KBM-7 (cell line): Measurements from ENCODE around the gene SCP2.
A peak's percentile ranks its signal among the peaks of the same experiment; 100 is the strongest.
"Not testable (repeated sequence)": the region's sequence is repeated elsewhere in the genome, so short reads cannot be mapped to it uniquely, and the experiment has no call there.

Experiments
- DNase-seq: peaks from one replicate; pipeline ENCODE4 v3.0.0-alpha.2; 2015
- in situ Hi-C: fragments of 300-500 bp; cut with MboI; formaldehyde crosslinking; loops from 2 replicates; pipeline ENCODE4 v1.14.3; 2020; ENCODE audit warnings: low sequenced_read_pairs, low pct_unique_long_range_greater_than_20kb, mixed read lengths

The SCP2 gene

DNA sequence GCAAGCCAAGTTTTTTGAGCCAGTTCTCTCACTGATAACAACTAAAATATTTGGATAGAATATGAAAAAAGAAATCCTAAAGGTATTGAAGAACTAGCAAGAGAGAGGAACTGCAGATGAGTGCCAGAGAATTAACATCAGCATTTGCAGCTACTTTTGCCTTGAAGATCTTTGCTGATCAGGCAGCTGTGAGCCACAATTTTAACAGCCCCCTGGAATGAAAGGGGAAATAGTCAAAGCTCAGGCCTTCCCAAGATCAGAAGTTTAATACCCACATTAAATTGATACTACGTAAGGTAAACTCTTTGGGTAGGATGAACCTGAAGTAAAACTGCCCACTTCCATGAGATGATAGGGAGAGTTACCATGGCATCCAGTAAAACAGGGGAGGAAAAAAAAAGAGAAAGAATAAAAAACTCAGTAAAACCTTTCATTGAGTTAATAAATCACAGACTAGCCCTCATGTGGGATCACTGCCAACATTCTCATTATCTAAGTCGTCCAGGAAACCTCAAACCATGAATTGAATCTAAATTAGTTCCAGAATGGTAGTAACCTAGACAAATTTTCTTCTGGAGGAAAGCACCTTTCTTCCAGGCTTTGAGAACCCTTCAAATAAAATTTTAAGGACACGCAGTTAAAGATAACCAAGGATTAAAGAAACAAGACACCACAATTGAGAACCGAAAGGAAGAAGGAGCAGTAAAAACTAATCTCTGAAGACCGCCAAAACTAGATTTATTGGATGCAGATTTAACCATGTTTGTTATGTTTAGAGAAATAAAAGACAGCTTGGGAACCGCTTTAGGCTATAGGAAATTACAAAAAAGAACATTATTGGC lies 28.3 kb downstream of the SCP2 start:
- peak; percentile 12 for DNase-seq
- in situ Hi-C loops = no loop called here

DNA sequence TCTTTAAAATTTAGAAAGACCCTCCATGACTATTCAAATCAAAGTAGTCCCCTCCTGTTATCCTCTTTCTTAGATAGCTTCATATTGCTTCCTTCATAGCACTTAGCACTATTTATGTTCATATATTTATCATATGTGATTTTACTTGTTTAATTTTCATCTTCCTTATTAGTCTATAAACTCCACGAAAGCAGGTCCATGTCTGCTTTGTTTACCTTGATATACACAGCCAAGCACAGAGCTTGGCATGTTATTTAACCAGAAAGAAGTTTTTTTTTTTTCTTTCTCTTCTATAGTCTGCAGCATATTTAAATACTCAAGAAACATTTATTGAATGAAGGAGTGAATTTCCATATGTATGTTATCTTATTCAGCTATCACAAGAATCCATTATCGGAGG lies 36.0 kb downstream of the SCP2 start:
- in situ Hi-C loops = no loop called here
- no peak for DNase-seq

GRCh38 chr1:52967666-52968065 lies 40.6 kb downstream of the SCP2 start:
- in situ Hi-C loops = no loop called here
- DNase-seq = no peak

GRCh38 chr1:52969234-52969633 lies 42.2 kb downstream of the SCP2 start:
- DNase-seq, in situ Hi-C loops: not testable (repeated sequence)

GRCh38 chr1:52970149-52970548 lies 43.1 kb downstream of the SCP2 start:
- in situ Hi-C loops = no loop called here
- DNase-seq = peak; percentile 24

GRCh38 chr1:52973841-52974240 lies 46.8 kb downstream of the SCP2 start:
- no peak for DNase-seq
- in situ Hi-C loops = no loop called here

- DNase-seq = no peak
- in situ Hi-C loops = no loop called here
Measured at GRCh38 chr1:52976183-52977035, 49.3 kb downstream of the SCP2 start.

GRCh38 chr1:52978045-52978444 lies 51.0 kb downstream of the SCP2 start:
- no peak for DNase-seq
- in situ Hi-C loops = no loop called here

GRCh38 chr1:52992733-52993132 lies 65.7 kb downstream of the SCP2 start:
- in situ Hi-C loops, DNase-seq: not testable (repeated sequence)

DNA sequence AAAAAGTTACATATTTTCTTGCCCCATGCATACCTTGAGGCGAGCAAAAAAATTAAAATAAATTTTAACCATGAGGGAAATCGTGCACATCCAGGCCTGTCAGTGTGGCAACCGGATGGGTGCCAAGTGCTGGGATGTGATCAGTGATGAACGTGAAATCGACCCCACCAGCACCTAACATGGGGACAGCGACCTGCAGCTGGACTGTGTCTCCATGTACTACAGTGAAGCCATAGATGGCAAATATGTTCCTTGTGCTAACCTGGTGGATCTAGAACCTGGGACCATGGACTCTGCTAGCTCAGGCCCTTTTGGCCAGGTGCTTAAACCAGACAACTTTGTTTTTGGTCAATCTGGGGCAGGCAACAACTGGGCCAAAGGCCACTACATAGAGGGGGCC lies 67.6 kb downstream of the SCP2 start:
- in situ Hi-C loops = no loop called here

GRCh38 chr1:52996653-52997052 lies 69.6 kb downstream of the SCP2 start:
- in situ Hi-C loops = no loop called here
- no peak for DNase-seq

More for the DNA sequence above, 67.6 kb downstream of the SCP2 start:
- DNase-seq = no peak

DNA sequence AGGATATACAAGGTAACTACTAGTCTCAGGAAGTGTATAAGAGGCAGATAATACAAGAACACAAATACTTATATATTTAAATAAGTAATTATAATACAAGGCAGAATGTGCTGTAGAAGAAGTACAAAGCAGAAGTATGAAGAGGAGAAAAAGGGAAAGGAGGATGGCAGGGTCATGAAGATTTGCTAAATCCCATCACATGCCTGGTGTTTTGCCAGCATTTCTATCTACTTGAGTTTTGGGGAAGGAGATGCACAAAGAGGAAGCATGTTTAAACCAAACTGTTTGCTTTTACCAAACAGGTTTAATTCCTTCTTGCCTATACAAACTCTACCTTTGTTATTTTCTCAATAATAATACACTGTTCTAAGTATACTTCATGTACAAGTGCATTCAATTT lies 74.1 kb downstream of the SCP2 start:
- DNase-seq = peak; percentile 24
- in situ Hi-C loops = no loop called here

- DNase-seq = not testable (repeated sequence)
Measured at GRCh38 chr1:53006612-53007011, 79.5 kb downstream of the SCP2 start.

GRCh38 chr1:53010247-53010646 lies 83.2 kb downstream of the SCP2 start:
- in situ Hi-C loops, DNase-seq: not testable (repeated sequence)

More at GRCh38 chr1:53006612-53007011, 79.5 kb downstream of the SCP2 start:
- in situ Hi-C loops = not testable (repeated sequence)

- in situ Hi-C loops = no loop called here
- no peak for DNase-seq
Measured at GRCh38 chr1:53011175-53011574, 84.1 kb downstream of the SCP2 start.

DNA sequence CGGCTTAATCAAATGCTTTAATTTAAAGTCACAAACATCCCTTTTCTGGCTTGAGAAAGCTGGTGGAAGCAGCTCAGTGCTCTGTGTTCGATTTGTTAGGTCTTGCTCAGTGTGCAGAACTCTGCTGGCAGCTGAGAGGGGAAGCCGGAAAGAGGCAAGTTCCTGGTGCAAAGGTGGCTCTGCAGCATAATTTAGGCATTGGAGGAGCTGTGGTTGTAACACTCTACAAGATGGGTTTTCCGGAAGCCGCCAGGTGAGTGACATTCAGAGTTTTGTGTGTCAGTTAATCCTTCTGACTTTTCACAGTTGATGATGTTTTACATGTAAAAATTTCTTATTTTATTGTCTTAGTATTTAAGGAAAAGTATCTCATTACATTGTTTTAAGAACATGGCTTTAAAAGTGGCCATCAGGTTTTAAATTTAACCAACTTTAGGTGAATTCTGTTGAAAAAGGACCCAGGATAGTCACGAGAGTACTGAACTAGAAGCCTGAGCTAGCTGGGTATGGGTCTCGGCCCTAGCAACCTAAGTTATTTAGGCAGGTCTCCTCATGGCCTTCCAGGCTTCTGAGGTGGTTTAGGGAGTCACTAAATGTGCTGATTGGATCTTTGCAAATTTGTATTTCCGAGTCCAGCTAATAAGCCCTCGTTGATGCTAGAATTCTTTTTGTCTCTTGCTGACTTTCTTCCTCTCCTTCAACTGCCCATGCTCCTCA lies 87.9 kb downstream of the SCP2 start:
- in situ Hi-C loops = no loop called here
- peak; percentile 89 for DNase-seq

GRCh38 chr1:53015508-53015860 lies 88.4 kb downstream of the SCP2 start:
- peak; percentile 11 for DNase-seq
- in situ Hi-C loops = no loop called here

- in situ Hi-C loops = no loop called here
- DNase-seq = no peak
Measured at GRCh38 chr1:53016705-53017104, 89.6 kb downstream of the SCP2 start.

GRCh38 chr1:53020588-53020987 lies 93.5 kb downstream of the SCP2 start:
- in situ Hi-C loops = no loop called here
- DNase-seq = no peak

- no peak for DNase-seq
- in situ Hi-C loops = no loop called here
Measured at GRCh38 chr1:53022179-53022578, 95.1 kb downstream of the SCP2 start.
